ENCODE data around the gene IL21R. TPM values are rescaled to one million over a fixed set of nuclear protein-coding genes. Genes with fewer than 3 reads are reported as not detected.

The IL21R gene
- total and polyA plus RNA-seq, 9 of the 15 experiments (the other 6 are each of a cell fraction or from before 2014, with no cell fraction given), result 0.04 to 0.34 (median 0.18) TPM; not detected in 1

- Histone ChIP-seq H3K4me2 (ENCODE audit: insufficient read depth, low read length) (no peak overlapping the region), H2AFZ (ENCODE audit: low read depth, low read length) (no peak overlapping the region), H3K27ac (ENCODE audit: extremely low read depth, low read depth, low read length) (no peak overlapping the region), H3K9ac (ENCODE audit: insufficient read depth in 1 of 2, low read depth in 2 of 2, low read length in 2 of 2) (no peak overlapping the region), H3K4me1 (replicated peaks in 1 of 2; ENCODE audit: control insufficient read depth in 2 of 2, insufficient read depth in 2 of 2, low read length in 2 of 2) (peaks cover 0 to 11% of the 10 kb centered on the region in 2 experiments; a peak in 2 of 5 replicates), H3K27me3 (ENCODE audit: control insufficient read depth in 2 of 2, insufficient read depth in 2 of 2, low read length in 2 of 2) (no peaks in the 10 kb centered on the region), H3K4me3 (no peak overlapping the region), H3K9me1 (ENCODE audit: control insufficient read depth, insufficient read depth, low read length) (no peaks in the 10 kb centered on the region), H4K20me1 (replicated peaks; ENCODE audit: control insufficient read depth, insufficient read depth, low read length) (no peaks in the 10 kb centered on the region; the same call in 1 of the 2 replicates), H3K79me2 (ENCODE audit: control insufficient read depth, insufficient read depth, low read length) (no peaks in the 10 kb centered on the region), H3K36me3 (ENCODE audit: control insufficient read depth, insufficient read depth, low read length) (peaks cover 71% of the 10 kb centered on the region; the same call in 2 of the 3 replicates), H3K9me3 (replicated peaks; ENCODE audit: control insufficient read depth, insufficient read depth, low read depth, low read length) (no peaks in the 10 kb centered on the region)
- ATAC-seq (no peak), FAIRE-seq (no peak), DNase-seq (ENCODE audit: extremely low read depth in 1 of 4, low spot score in 3 of 4) (no peak)
- in situ Hi-C loops (cut with MboI) (no loop called here), intact Hi-C loops (cut with micrococcal nuclease) (no loop called here)
- ChIA-PET POLR2A (interaction anchor here (2.3 kb wide), 1 partner anchor 12 kb away, joined by 7 read pairs; no protein-coding TSS in a partner anchor), CTCF (ENCODE audit: low intra/inter-chr PET ratio) (no interaction called here)
- BruUV-seq (replicated peaks), result no TSS peak
- 90% methylated on average over 18 of the region's 32 CpGs for WGBS (ENCODE audit: insufficient coverage, low coverage, missing lambda C conversion rate)
- TF ChIP-seq ZBTB11 (CRISPR knock-in tag; IDR thresholded peaks at IDR 0.05) (no peak), MNT (conservative IDR thresholded peaks at IDR 0.05) (no peak), ZNF696 (CRISPR knock-in tag; conservative IDR thresholded peaks at IDR 0.05) (no peak), ARID3B (CRISPR knock-in tag; IDR thresholded peaks at IDR 0.05; ENCODE audit: borderline replicate concordance) (no peak), KLF13 (tag; IDR thresholded peaks at IDR 0.05; ENCODE audit: borderline replicate concordance, low read depth) (no peak), NCOA1 (IDR thresholded peaks at IDR 0.05; ENCODE audit: low read depth) (no peak), FIP1L1 (IDR thresholded peaks at IDR 0.05; ENCODE audit: low read depth, low read length, poor library complexity, severe bottlenecking) (no peak), ZNF212 (CRISPR knock-in tag; IDR thresholded peaks at IDR 0.05) (no peak), ILK (tag; IDR thresholded peaks at IDR 0.05; ENCODE audit: borderline replicate concordance, low read depth) (no peak), KAT8 (IDR thresholded peaks at IDR 0.05; ENCODE audit: low read depth) (no peak), ZNF717 (CRISPR knock-in tag; IDR thresholded peaks at IDR 0.05) (no peak)
These were observed 62.0 kb downstream of the IL21R start for GRCh38 chr16:27463741-27464591.
